T47D (cell line): ENCODE measurements around the gene MCF2.

Experiments
- DNase-seq, 2 experiments: peaks; one replicate each; pipeline versions ENCODE4 v3.0.0 to v3.0.0-alpha.2; 2011 to 2012; ENCODE audit warnings: low read depth in 1 of 2, low spot score in 1 of 2
- JUND ChIP-seq: IDR thresholded peaks from 2 replicates; pipeline ENCODE4 v1.6.1; 2012; ENCODE audit warnings: low read depth
- in situ Hi-C: cut with HindIII; loops from 2 replicates; pipeline ENCODE4 v1.10.0; 2016; ENCODE audit warnings: low sequenced_read_pairs, low pct_unique_long_range_greater_than_20kb

Gene MCF2, protein sequence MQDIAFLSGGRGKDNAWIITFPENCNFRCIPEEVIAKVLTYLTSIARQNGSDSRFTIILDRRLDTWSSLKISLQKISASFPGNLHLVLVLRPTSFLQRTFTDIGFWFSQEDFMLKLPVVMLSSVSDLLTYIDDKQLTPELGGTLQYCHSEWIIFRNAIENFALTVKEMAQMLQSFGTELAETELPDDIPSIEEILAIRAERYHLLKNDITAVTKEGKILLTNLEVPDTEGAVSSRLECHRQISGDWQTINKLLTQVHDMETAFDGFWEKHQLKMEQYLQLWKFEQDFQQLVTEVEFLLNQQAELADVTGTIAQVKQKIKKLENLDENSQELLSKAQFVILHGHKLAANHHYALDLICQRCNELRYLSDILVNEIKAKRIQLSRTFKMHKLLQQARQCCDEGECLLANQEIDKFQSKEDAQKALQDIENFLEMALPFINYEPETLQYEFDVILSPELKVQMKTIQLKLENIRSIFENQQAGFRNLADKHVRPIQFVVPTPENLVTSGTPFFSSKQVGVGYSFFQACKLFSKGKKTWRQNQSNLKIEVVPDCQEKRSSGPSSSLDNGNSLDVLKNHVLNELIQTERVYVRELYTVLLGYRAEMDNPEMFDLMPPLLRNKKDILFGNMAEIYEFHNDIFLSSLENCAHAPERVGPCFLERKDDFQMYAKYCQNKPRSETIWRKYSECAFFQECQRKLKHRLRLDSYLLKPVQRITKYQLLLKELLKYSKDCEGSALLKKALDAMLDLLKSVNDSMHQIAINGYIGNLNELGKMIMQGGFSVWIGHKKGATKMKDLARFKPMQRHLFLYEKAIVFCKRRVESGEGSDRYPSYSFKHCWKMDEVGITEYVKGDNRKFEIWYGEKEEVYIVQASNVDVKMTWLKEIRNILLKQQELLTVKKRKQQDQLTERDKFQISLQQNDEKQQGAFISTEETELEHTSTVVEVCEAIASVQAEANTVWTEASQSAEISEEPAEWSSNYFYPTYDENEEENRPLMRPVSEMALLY

DNA sequence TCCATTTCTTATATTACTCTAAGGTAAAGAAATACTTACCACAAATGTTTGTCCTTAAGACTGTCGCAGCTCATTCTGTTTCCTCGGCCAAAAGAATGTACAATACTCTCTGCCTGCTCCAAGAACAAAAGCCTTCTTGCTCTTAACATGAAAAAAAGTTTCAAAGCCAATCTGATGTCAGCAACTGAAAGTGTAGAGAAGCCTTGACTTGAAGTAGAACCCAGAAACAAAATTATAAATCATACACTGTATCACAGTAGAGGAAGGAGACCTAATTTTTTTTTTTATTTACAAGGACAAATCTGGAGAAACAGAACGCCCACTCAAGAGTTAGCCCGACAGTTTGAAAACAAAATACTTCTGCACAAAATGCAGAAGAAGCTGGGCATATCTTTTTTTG, at the start of gene MCF2:
Gene MCF2 (minus strand): TSS at position 101 of the 400 bp plus-strand sequence. CDS start 56,423 bp downstream, outside the sequence.
- DNase-seq = no peak
- in situ Hi-C loops = no loop called here
- no peak for TF ChIP-seq JUND

DNA sequence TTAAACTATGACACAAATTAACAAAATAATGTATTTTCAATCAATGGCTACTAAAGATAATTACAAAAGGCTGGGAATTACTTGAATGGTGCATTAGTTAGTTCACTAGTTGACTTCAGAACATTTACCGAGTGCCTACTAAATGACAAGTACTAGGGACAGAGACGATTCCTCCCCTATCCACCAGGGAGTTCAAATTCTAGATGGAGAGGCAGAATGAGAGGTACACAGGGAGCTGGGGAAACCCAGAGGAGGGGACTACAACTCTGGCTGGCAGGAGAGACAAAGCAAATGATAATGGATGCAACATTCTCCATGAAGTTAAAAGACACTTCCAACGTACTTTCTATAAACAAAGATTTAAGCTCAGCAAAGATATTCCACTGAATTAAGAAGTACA, 43.1 kb upstream of the MCF2 start:
- no peak for TF ChIP-seq JUND
- DNase-seq = no peak
- in situ Hi-C loops = no loop called here

- no peak for DNase-seq
- in situ Hi-C loops = no loop called here
- no peak for TF ChIP-seq JUND
These were observed 42.4 kb upstream of the MCF2 start for GRCh38 chrX:139750390-139750789.

GRCh38 chrX:139739138-139739537, 31.2 kb upstream of the MCF2 start:
- in situ Hi-C loops = no loop called here
- no peak for DNase-seq
- TF ChIP-seq JUND = no peak

DNA sequence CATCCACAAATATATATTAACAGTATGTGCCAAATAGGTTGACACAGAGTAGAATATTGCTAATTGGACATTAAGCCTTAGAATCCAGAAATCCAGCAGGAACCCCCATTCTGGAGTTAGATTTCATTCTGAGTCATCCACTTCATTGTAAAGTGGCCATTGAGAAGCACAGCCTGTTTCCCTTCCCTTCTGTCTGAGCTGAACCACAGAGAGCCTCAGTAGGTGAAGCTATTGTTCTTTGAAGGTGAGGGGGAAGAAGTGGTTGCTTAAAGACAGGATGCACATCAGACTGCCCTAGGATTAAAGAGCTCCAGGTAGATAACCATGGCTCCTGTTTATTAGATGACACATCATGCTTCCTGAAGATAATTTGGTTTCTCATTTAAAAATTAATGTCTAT, 30.6 kb upstream of the MCF2 start:
- in situ Hi-C loops = no loop called here
- no peak for TF ChIP-seq JUND
- DNase-seq = no peak

DNA sequence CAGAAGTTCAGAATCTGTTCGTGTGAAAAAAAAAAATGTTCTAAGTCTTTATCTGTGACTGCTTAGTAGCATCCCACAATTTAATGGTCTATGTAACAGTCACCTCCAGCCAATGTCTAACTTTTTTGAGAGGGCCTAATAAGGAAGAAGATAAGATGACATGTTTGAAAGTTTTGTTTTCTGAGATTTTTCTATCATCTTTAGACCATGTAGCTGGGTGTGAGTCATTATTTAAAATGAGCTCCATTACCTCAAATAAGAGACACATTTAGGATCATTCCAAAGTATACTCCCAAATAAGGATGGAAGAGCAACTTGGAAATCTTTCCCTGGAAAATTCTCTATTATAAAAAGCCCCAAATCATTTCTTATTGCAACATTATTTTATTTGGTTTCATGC, 28.2 kb upstream of the MCF2 start:
- no peak for DNase-seq
- in situ Hi-C loops = no loop called here
- no peak for TF ChIP-seq JUND

DNA sequence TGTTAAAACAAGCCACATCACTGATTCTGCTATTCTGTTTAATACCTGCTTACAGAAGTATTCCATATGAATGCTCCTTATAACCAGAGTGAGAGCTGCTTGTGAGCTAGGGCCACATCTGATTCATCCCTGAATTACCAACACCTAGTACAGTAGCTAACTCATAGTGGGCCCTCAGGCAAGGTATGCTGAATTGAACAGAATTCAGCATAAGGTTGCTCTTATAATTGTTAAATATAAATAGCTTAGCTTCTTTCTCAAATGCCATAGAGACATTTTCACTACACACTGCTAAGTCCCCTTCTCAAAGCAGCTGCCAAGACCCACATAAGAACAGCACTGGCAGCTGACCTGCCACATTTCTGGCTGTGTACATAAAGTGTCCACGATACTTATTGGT, 27.0 kb upstream of the MCF2 start:
- TF ChIP-seq JUND = no peak
- in situ Hi-C loops = no loop called here
- DNase-seq = no peak

- DNase-seq = no peak
- in situ Hi-C loops = no loop called here
- no peak for TF ChIP-seq JUND
These were observed 17.8 kb upstream of the MCF2 start for GRCh38 chrX:139725720-139726119.

GRCh38 chrX:139724626-139725025, 16.7 kb upstream of the MCF2 start:
- in situ Hi-C loops = no loop called here
- no peak for TF ChIP-seq JUND
- no peak for DNase-seq

GRCh38 chrX:139720979-139721378, 13.0 kb upstream of the MCF2 start:
- no peak for TF ChIP-seq JUND
- in situ Hi-C loops = no loop called here
- no peak for DNase-seq

DNA sequence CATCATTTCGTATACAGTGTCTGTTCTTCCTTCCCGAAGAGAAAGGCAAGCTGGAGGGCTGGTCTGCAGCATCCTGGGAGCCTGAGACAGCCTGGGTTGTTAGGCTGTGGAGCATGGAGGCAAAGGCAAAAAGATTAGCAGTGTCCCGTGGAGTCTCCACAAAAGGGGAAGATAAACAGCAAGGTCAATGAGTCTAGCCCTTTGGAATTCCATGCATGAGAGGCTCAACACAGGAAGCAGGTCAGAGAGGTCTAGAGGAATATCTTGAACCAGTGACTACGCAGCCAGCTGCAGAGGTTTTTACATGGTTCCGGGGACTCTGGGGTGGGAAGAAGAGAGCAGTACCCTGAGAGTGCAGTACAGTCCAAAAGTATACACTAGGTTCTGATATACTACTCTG, 12.2 kb upstream of the MCF2 start:
- DNase-seq = no peak
- TF ChIP-seq JUND = no peak

GRCh38 chrX:139702658-139703057, 5.3 kb downstream of the MCF2 start:
- in situ Hi-C loops = no loop called here
- no peak for TF ChIP-seq JUND
- DNase-seq = no peak

More for the DNA sequence above, 12.2 kb upstream of the MCF2 start:
- in situ Hi-C loops = no loop called here

DNA sequence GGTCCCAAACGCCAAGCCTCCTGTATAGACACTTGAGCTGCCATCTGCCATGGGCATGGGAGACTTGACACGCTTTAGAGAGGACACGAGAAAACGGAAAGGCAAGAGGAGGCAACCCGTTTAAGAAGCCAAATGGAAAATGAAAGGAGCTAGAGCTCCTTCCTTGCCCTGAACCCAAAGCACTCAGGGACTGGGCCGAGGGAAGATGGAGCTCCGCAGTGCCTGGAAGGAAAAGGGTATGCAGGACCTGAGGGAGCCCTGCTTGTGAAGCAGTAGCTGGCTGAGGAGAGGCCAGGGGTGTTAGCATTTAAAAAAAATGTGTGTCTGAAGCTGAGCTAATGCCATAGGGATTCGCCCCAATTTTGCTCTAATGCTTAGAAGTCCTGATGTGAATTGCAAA, 15.1 kb downstream of the MCF2 start:
- in situ Hi-C loops = no loop called here
- DNase-seq = no peak
- no peak for TF ChIP-seq JUND
